Endothelial cell of umbilical vein (primary cell): ENCODE measurements around the gene PPP1R3D. TPM values are rescaled to one million over a fixed set of nuclear protein-coding genes. Genes with fewer than 3 reads are reported as not detected.

Source experiments
- BruUV-seq: library from RNA; stranded (reverse); fragments of 400-500 nt; replicated peaks from 2 replicates; lab custom pipeline; 2021; lab: Mats Ljungman, UMichigan
- CTCF ChIA-PET: fragments of 300-600, 350-600 bp; sonication (Branson Sonifier 250); formaldehyde crosslinking; loops from one replicate; lab custom pipeline; 2021; ENCODE audit warnings: antibody characterized with exemption, inconsistent platforms; lab: Charles Lee
- POLR2A ChIA-PET: fragments of 300-600, 350-600 bp; sonication (Branson Sonifier 250); formaldehyde crosslinking; loops from one replicate; lab custom pipeline; 2021; ENCODE audit warnings: antibody characterized with exemption, inconsistent platforms; lab: Charles Lee
- DNase-seq: peaks from one replicate; pipeline ENCODE4 v3.0.0-alpha.2; 2011; ENCODE audit warnings: low read depth, low spot score
- FAIRE-seq: peaks from 2 replicates; lab custom pipeline; 2011; peaks lifted over from hg19 to GRCh38; lab: Jason Lieb, UNC
- H2AFZ ChIP-seq: 2 replicates; pipeline ENCODE4 v1.6.0; 2012; ENCODE audit warnings: low read depth, low read length, control low read depth, inconsistent platforms
- H3K27ac ChIP-seq: 2 replicates; pipeline ENCODE4 v1.5.1; 2011; ENCODE audit warnings: low read depth, mild to moderate bottlenecking, control low read depth, low read length, moderate library complexity; ENCODE audit not compliant: insufficient read depth
- H3K27me3 ChIP-seq, 2 experiments: 2 replicates each; pipeline versions ENCODE4 v1.6.0 to v1.6.1; 2011; ENCODE audit warnings: low read length in 2 of 2, mixed read lengths in 1 of 2; ENCODE audit not compliant: control insufficient read depth in 2 of 2, insufficient read depth in 2 of 2
- H3K36me3 ChIP-seq, 2 experiments: 2 replicates in 1 of 2; 3 replicates in 1 of 2; pipeline ENCODE4 v1.5.1; 2011; ENCODE audit warnings: low read length in 2 of 2, mild to moderate bottlenecking in 1 of 2, moderate library complexity in 1 of 2; ENCODE audit not compliant: control insufficient read depth in 2 of 2, insufficient read depth in 2 of 2; ENCODE audit errors: extremely low read depth in 1 of 2
- H3K4me1 ChIP-seq: 3 replicates; pipeline ENCODE4 v1.5.1; 2011; ENCODE audit warnings: mild to moderate bottlenecking, low read length; ENCODE audit not compliant: control insufficient read depth, insufficient read depth; ENCODE audit errors: extremely low read depth
- H3K4me2 ChIP-seq: 2 replicates; pipeline ENCODE4 v1.6.1; 2011; ENCODE audit warnings: low read length, control low read depth, mixed read lengths; ENCODE audit not compliant: insufficient read depth
- H3K4me3 ChIP-seq, 3 experiments: fragments of 200-600 bp in 1 of 3; sonication (generic), shearing (Covaris generic) in 1 of 3; replicated peaks in 1 of 3; 2 replicates each; pipeline ENCODE4 v1.5.1; 2011 to 2016; ENCODE audit warnings: control low read depth in 3 of 3, low read length in 3 of 3, mild to moderate bottlenecking in 2 of 3, inconsistent platforms in 1 of 3, low read depth in 1 of 3, moderate library complexity in 1 of 3; ENCODE audit not compliant: insufficient read depth in 1 of 3
- H3K79me2 ChIP-seq: 2 replicates; pipeline ENCODE4 v1.6.0; 2012; ENCODE audit warnings: low read length, inconsistent platforms; ENCODE audit not compliant: control insufficient read depth, insufficient read depth
- H3K9ac ChIP-seq: replicated peaks from 2 replicates; pipeline ENCODE3; 2011; ENCODE audit warnings: low read length, control low read depth; ENCODE audit not compliant: insufficient read depth; ENCODE audit errors: extremely low read depth
- H3K9me1 ChIP-seq: replicated peaks from 3 replicates; pipeline ENCODE4 v1.6.0; 2011; ENCODE audit warnings: mild to moderate bottlenecking, low read length; ENCODE audit not compliant: control insufficient read depth, insufficient read depth; ENCODE audit errors: extremely low read depth
- H3K9me3 ChIP-seq: replicated peaks from 2 replicates; pipeline ENCODE4 v1.5.1; 2012; ENCODE audit warnings: low read length, inconsistent platforms; ENCODE audit not compliant: control insufficient read depth, insufficient read depth
- H4K20me1 ChIP-seq: replicated peaks from 2 replicates; pipeline ENCODE3; 2011; ENCODE audit warnings: mild to moderate bottlenecking, low read length; ENCODE audit not compliant: control insufficient read depth, insufficient read depth; ENCODE audit errors: extremely low read depth
- CTCF ChIP-seq, 2 donors: IDR thresholded peaks; 1 replicate in 1 of 2; 2 replicates in 1 of 2; pipeline ENCODE4 v1.5.1; 2011; ENCODE audit warnings: low read length in 2 of 2, mild to moderate bottlenecking in 2 of 2, moderate library complexity in 2 of 2, control low read depth in 1 of 2, inconsistent platforms in 1 of 2, low read depth in 1 of 2; ENCODE audit not compliant: insufficient read depth in 1 of 2; ENCODE audit errors: extremely low read depth in 1 of 2
- EZH2 ChIP-seq: IDR thresholded peaks from 2 replicates; pipeline ENCODE4 v1.6.1; 2012; ENCODE audit warnings: borderline replicate concordance, low read depth, mild to moderate bottlenecking, moderate library complexity, low read length, inconsistent platforms; ENCODE audit not compliant: severe bottlenecking
- FOS ChIP-seq: IDR thresholded peaks from 2 replicates; pipeline ENCODE4 v1.6.1; 2011; ENCODE audit warnings: mild to moderate bottlenecking, low read length, moderate library complexity, borderline replicate concordance; ENCODE audit not compliant: insufficient read depth
- GATA2 ChIP-seq: IDR thresholded peaks from 2 replicates; pipeline ENCODE4 v1.7.0; 2011; ENCODE audit warnings: low read depth, mild to moderate bottlenecking, moderate library complexity, mixed read lengths, low read length; ENCODE audit not compliant: insufficient read length, insufficient read depth
- JUN ChIP-seq: IDR thresholded peaks from 2 replicates; pipeline ENCODE4 v1.6.1; 2011; ENCODE audit warnings: borderline replicate concordance, low read depth; ENCODE audit not compliant: insufficient read length, insufficient read depth
- MYC ChIP-seq: IDR thresholded peaks from one replicate; pipeline ENCODE4 v1.6.1; 2011; ENCODE audit warnings: mild to moderate bottlenecking, low read depth, low read length
- POLR2A ChIP-seq: IDR thresholded peaks from 2 replicates; pipeline ENCODE4 v1.6.1; 2012; ENCODE audit warnings: low read depth, mild to moderate bottlenecking, control low read depth, low read length
- POLR2AphosphoS5 ChIP-seq: IDR thresholded peaks from 2 replicates; pipeline ENCODE4 v1.6.1; 2012; ENCODE audit warnings: low read depth, mild to moderate bottlenecking, control low read depth, low read length, moderate library complexity; ENCODE audit not compliant: insufficient read depth
- dilution Hi-C: fragments of 300-500 bp; cut with MboI; formaldehyde crosslinking; loops from one replicate; pipeline ENCODE4 v1.15.0; 2019; ENCODE audit warnings: low sequenced_read_pairs; ENCODE audit not compliant: extremely low pct_ligation_motif_present
- intact Hi-C: fragments of 100-400 bp; cut with micrococcal nuclease; formaldehyde crosslinking; loops from one replicate; pipeline ENCODE4 v1.10.0; 2022
- polyA plus RNA-seq, 4 experiments: library from polyadenylated mRNA; depleted of rRNA in 3 of 4; stranded (reverse) in 3 of 4; unstranded in 1 of 4; fragments of >200 nt; gene quantifications; 2 replicates each; pipeline versions ENCODE4 v1.2.1 to v1.2.3, GENCODE V29; 2011 to 2012; ENCODE audit warnings: missing spikeins in 1 of 4
- total RNA-seq: library from RNA; stranded (reverse); gene quantifications from 2 replicates; pipeline ENCODE4 v1.2.3, GENCODE V29; 2021
- TF ChIP-seq, protein P1 (sequence below): IDR thresholded peaks from 2 replicates; pipeline ENCODE4 v1.6.1; 2011; ENCODE audit not compliant: insufficient read depth, insufficient read length

Gene PPP1R3D
- total and polyA plus RNA-seq, 2 donors (not counting 3 experiments of a cell fraction or from before 2014, with no cell fraction given), result 1.7 to 5.2 TPM

DNA sequence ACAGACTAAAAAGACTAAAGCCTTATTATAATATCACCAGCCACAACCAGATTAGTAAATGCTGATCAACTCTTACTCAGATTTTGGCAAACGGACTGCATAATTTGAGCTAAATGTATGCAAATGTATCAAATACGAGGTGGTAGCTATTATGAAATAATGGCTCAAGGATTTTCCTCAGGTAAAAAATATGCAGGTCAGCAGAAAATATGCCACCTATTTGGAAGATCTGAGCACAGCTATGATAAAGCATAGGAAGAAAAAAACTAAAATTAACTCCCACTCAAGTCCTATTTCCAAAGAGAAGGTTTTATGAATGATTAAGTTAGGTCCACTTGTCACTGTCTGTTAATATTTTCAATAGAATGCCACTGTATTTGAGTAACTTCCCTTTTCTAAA is 29.1 kb downstream of the PPP1R3D start:
- Histone ChIP-seq H3K4me1 (no peaks in the 10 kb centered on the region), H3K4me3 (no peak overlapping the region), H3K9me3 (no peaks in the 10 kb centered on the region), H3K36me3 (no peaks in the 10 kb centered on the region), H2AFZ (no peak overlapping the region), H3K79me2 (no peaks in the 10 kb centered on the region), H3K27me3 (peaks cover 0 to 2% of the 10 kb centered on the region in 2 experiments), H3K4me2 (no peak overlapping the region), H3K9me1 (no peaks in the 10 kb centered on the region), H4K20me1 (no peaks in the 10 kb centered on the region), H3K9ac (no peak overlapping the region), H3K27ac (no peak overlapping the region)
- no peak for TF ChIP-seq JUN
- no peak for TF ChIP-seq GATA2
- no peak for TF ChIP-seq CTCF (IDR thresholded peaks at IDR 0.05; ENCODE audit: extremely low read depth in 1 of 2, insufficient read depth in 1 of 2, low read depth in 1 of 2, low read length in 2 of 2)
- TF ChIP-seq, protein P1, sequence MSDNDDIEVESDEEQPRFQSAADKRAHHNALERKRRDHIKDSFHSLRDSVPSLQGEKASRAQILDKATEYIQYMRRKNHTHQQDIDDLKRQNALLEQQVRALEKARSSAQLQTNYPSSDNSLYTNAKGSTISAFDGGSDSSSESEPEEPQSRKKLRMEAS, result no peak
- no peak for TF ChIP-seq POLR2AphosphoS5
- TF ChIP-seq POLR2A, result no peak
- no peak for TF ChIP-seq EZH2
- TF ChIP-seq FOS, result no peak
- TF ChIP-seq MYC, result no peak
- no peak for DNase-seq
- dilution Hi-C loops (no loop called here), intact Hi-C loops (no loop called here)
- ChIA-PET CTCF (interaction anchor here (1.1 kb wide), 1 partner anchor 23 kb away, joined by 3 read pairs; the partner anchor contains the start of gene SYCP2), POLR2A (no interaction called here)
- no peak for FAIRE-seq
- BruUV-seq, result no TSS peak
